ENCODE results near the gene CH25H.

The CH25H gene

GRCh38 chr10:89228962-89229361 is 21.8 kb upstream of the CH25H start:
- DNase-seq = no peak

- DNase-seq = no peak
These were observed 21.0 kb upstream of the CH25H start for GRCh38 chr10:89228146-89228545.

- DNase-seq = no peak
These were observed 19.8 kb upstream of the CH25H start for GRCh38 chr10:89226891-89227290.

GRCh38 chr10:89224739-89225443 is 17.8 kb upstream of the CH25H start:
- no peak for DNase-seq

GRCh38 chr10:89221919-89222318 is 14.8 kb upstream of the CH25H start:
- DNase-seq = no peak

- DNase-seq = no peak
These were observed 12.5 kb upstream of the CH25H start for GRCh38 chr10:89219513-89220218.

GRCh38 chr10:89217057-89217990 is 10.2 kb upstream of the CH25H start:
- DNase-seq = peak; percentile 17

GRCh38 chr10:89216056-89216455 is 8.9 kb upstream of the CH25H start:
- no peak for DNase-seq

- no peak for DNase-seq
These were observed 8.4 kb upstream of the CH25H start for GRCh38 chr10:89215511-89215910.

- no peak for DNase-seq
These were observed 7.5 kb upstream of the CH25H start for GRCh38 chr10:89214566-89215165.

- no peak for DNase-seq
These were observed 6.2 kb upstream of the CH25H start for GRCh38 chr10:89213191-89213808.

- DNase-seq = no peak
These were observed 3.8 kb upstream of the CH25H start for GRCh38 chr10:89210794-89211425.

- DNase-seq = no peak
These were observed 2.6 kb upstream of the CH25H start for GRCh38 chr10:89209718-89210117.

- peak; percentile 3 for DNase-seq
These were observed 859 bp upstream of the CH25H start for GRCh38 chr10:89207801-89208551.

GRCh38 chr10:89206402-89207180 is 526 bp downstream of the CH25H start:
- no peak for DNase-seq

- no peak for DNase-seq
These were observed 2.4 kb downstream of the CH25H start for GRCh38 chr10:89204621-89205185.

- DNase-seq = no peak
These were observed 3.9 kb downstream of the CH25H start for GRCh38 chr10:89203237-89203636.

- DNase-seq = no peak
These were observed 5.1 kb downstream of the CH25H start for GRCh38 chr10:89202033-89202425.

GRCh38 chr10:89201345-89202032 is 5.6 kb downstream of the CH25H start:
- DNase-seq = no peak

GRCh38 chr10:89197473-89197872 is 9.6 kb downstream of the CH25H start:
- no peak for DNase-seq

Data from GDM1 (cell line).